Lung (tissue), 12 donors: ENCODE data around the gene HBS1L. TPM values are rescaled to one million over a fixed set of nuclear protein-coding genes. Genes with fewer than 3 reads are reported as not detected.

ENCODE experiments used
- ATAC-seq: fragments of 200-7000 bp; cut with Tn5 transposase; one replicate; pipeline ENCODE4 v1.9.1; 2020; ENCODE audit warnings: moderate number of reproducible peaks; ENCODE audit not compliant: insufficient read depth, low FRiP score
- DNase-seq, 3 donors: peaks; one replicate each; pipeline ENCODE4 v3.0.0-alpha.2; 2013 to 2017
- H3K27ac ChIP-seq, 2 donors: one replicate each; pipeline ENCODE4 v1.5.1; 2013; ENCODE audit warnings: mild to moderate bottlenecking in 2 of 2, moderate library complexity in 2 of 2, control low read depth in 1 of 2, inconsistent platforms in 1 of 2, low read depth in 1 of 2, low read length in 1 of 2
- H3K27me3 ChIP-seq, 3 donors: one replicate each; pipeline ENCODE4 v1.5.1; 2013; ENCODE audit warnings: low read length in 2 of 3; ENCODE audit not compliant: control insufficient read depth in 3 of 3, insufficient read depth in 3 of 3
- H3K36me3 ChIP-seq, 4 donors: one replicate each; pipeline ENCODE4 v1.5.1; 2013; ENCODE audit warnings: low read length in 4 of 4, mild to moderate bottlenecking in 1 of 4, moderate library complexity in 1 of 4; ENCODE audit not compliant: control insufficient read depth in 4 of 4, insufficient read depth in 4 of 4
- H3K4me1 ChIP-seq, 5 donors: one replicate each; pipeline ENCODE4 v1.5.1; 2013; ENCODE audit warnings: low read length in 5 of 5, mild to moderate bottlenecking in 2 of 5, moderate library complexity in 1 of 5; ENCODE audit not compliant: control insufficient read depth in 5 of 5, insufficient read depth in 5 of 5
- H3K4me3 ChIP-seq: one replicate; pipeline ENCODE4 v1.5.1; 2013; ENCODE audit warnings: mild to moderate bottlenecking, control low read depth, moderate library complexity
- H3K9ac ChIP-seq, 2 donors: one replicate each; pipeline ENCODE4 v1.5.1; 2013; ENCODE audit warnings: low read length in 2 of 2, control low read depth in 1 of 2; ENCODE audit not compliant: insufficient read depth in 1 of 2
- H3K9me3 ChIP-seq, 4 donors: one replicate each; pipeline ENCODE4 v1.5.1; 2013; ENCODE audit warnings: low read length in 3 of 4, mild to moderate bottlenecking in 1 of 4, moderate library complexity in 1 of 4; ENCODE audit not compliant: control insufficient read depth in 4 of 4, insufficient read depth in 3 of 4
- CTCF ChIP-seq: IDR thresholded peaks from 2 replicates; pipeline ENCODE4 v1.5.1; 2012; ENCODE audit warnings: mild to moderate bottlenecking; ENCODE audit errors: control extremely low read depth, extremely low read depth
- WGBS, 2 donors: extraction: QIAGEN DNeasy Blood & Tissue Kit; methylation state at CpG; one replicate each; pipeline ENCODE4 v1.1.7; 2013; 5-methylcytosine and 5-hydroxymethylcytosine counted together
- polyA plus RNA-seq, 2 donors: library from polyadenylated mRNA; stranded (reverse); fragments of 200-250 nt; gene quantifications; one replicate each; pipeline ENCODE4 v1.2.1, GENCODE V29; 2013
- total RNA-seq, 2 donors: library from RNA; depleted of rRNA in 1 of 2; stranded (reverse); fragments of >200 nt in 1 of 2; gene quantifications; one replicate each; pipeline ENCODE4 v1.2.1, GENCODE V29; 2014 to 2021
- donor health status: control.
- donor health status: control.
- donor health status: Bipolar disorder and iron deficiency.
- donor health status: healthy.
- donor health status: DM: yes; HTN: yes; CAD: no.

The HBS1L gene
- total and polyA plus RNA-seq, 4 donors = 13.1 to 76.3 (median 43.3) TPM

- ATAC-seq = no peak
- Histone ChIP-seq H3K4me1 (peaks cover 0 to 4% (median 0%) of the 10 kb centered on the region in 5 donors), H3K4me3 (no peak overlapping the region), H3K27me3 (no peaks in the 10 kb centered on the region), H3K9ac (no peak overlapping the region), H3K36me3 (no peaks in the 10 kb centered on the region), H3K9me3 (no peaks in the 10 kb centered on the region), H3K27ac (no peak overlapping the region)
- DNase-seq = no peak
- 51 to 61% methylated on average over 5 of the region's 5 CpGs for WGBS, 2 donors
- TF ChIP-seq CTCF = no peak
These were observed 29.6 kb upstream of the HBS1L start for GRCh38 chr6:135084001-135084915.

GRCh38 chr6:135081966-135082365 is 27.3 kb upstream of the HBS1L start:
- Histone ChIP-seq H3K9ac (no peak overlapping the region), H3K27me3 (no peaks in the 10 kb centered on the region), H3K9me3 (no peaks in the 10 kb centered on the region), H3K4me1 (peaks cover 0 to 4% (median 0%) of the 10 kb centered on the region in 5 donors), H3K36me3 (no peaks in the 10 kb centered on the region), H3K4me3 (no peak overlapping the region), H3K27ac (no peak overlapping the region)
- DNase-seq (no peak), ATAC-seq (no peak)
- TF ChIP-seq CTCF = no peak
- 75 to 86% methylated on average over 1 of the region's 1 CpG for WGBS, 2 donors

GRCh38 chr6:135075018-135075417 is 20.4 kb upstream of the HBS1L start:
- no peak for DNase-seq
- H3K4me3 ChIP-seq = no peak overlapping the region

More at GRCh38 chr6:135075018-135075417, 20.4 kb upstream of the HBS1L start:
- no peaks in the 10 kb centered on the region for H3K36me3 ChIP-seq
- WGBS, 2 donors = 21 to 42% methylated on average over 1 of the region's 1 CpG
- H3K9me3 ChIP-seq = no peaks in the 10 kb centered on the region
- H3K27ac ChIP-seq = no peak overlapping the region
- no peak for ATAC-seq
- no peak for TF ChIP-seq CTCF
- H3K9ac ChIP-seq = no peak overlapping the region
- H3K27me3 ChIP-seq = no peaks in the 10 kb centered on the region
- no peaks in the 10 kb centered on the region for H3K4me1 ChIP-seq
